BLaER1 (cell line): ENCODE results near the gene PTGER3.

ENCODE experiments used
- H3K27ac ChIP-seq: shearing (Covaris generic); formaldehyde crosslinking; 2 replicates; pipeline ENCODE4 v1.8.1; 2022
- H3K27me3 ChIP-seq: shearing (Covaris generic); formaldehyde crosslinking; 2 replicates; pipeline ENCODE4 v1.8.1; 2022
- H3K36me3 ChIP-seq: shearing (Covaris generic); formaldehyde crosslinking; 2 replicates; pipeline ENCODE4 v1.8.1; 2022
- H3K4me1 ChIP-seq: shearing (Covaris generic); formaldehyde crosslinking; 2 replicates; pipeline ENCODE4 v1.8.1; 2022
- H3K4me2 ChIP-seq: shearing (Covaris generic); formaldehyde crosslinking; 2 replicates; pipeline ENCODE4 v1.8.1; 2022
- H3K4me3 ChIP-seq: shearing (Covaris generic); formaldehyde crosslinking; 2 replicates; pipeline ENCODE4 v1.8.1; 2022
- H3K9ac ChIP-seq: shearing (Covaris generic); formaldehyde crosslinking; 2 replicates; pipeline ENCODE4 v1.8.1; 2022
- H3K9me3 ChIP-seq: shearing (Covaris generic); formaldehyde crosslinking; 2 replicates; pipeline ENCODE4 v1.8.1; 2022
- H4K20me1 ChIP-seq: shearing (Covaris generic); formaldehyde crosslinking; 2 replicates; pipeline ENCODE4 v1.8.1; 2022
- Cebpa-rat ChIP-seq: shearing (Covaris generic); IDR thresholded peaks from 2 replicates; pipeline ENCODE4 v1.8.1; 2022

PTGER3 gene

GRCh38 chr1:71019233-71019969 lies 28.2 kb downstream of the PTGER3 start:
- no peak for TF ChIP-seq Cebpa-rat
- H3K27me3 ChIP-seq = no peaks in the 10 kb centered on the region
- no peaks in the 10 kb centered on the region for H3K4me1 ChIP-seq
- no peaks in the 10 kb centered on the region for H3K36me3 ChIP-seq
- no peaks in the 10 kb centered on the region for H3K9me3 ChIP-seq
- H3K9ac ChIP-seq = no peak overlapping the region
- no peak overlapping the region for H3K4me2 ChIP-seq
- H3K4me3 ChIP-seq = no peak overlapping the region
- H4K20me1 ChIP-seq = no peaks in the 10 kb centered on the region
- no peak overlapping the region for H3K27ac ChIP-seq

- Histone ChIP-seq H3K9ac (no peak overlapping the region), H3K36me3 (no peaks in the 10 kb centered on the region), H3K9me3 (no peaks in the 10 kb centered on the region)
Measured at GRCh38 chr1:71018791-71019190, 28.8 kb downstream of the PTGER3 start.

GRCh38 chr1:71015745-71016144 lies 31.9 kb downstream of the PTGER3 start:
- H3K4me3 ChIP-seq = no peak overlapping the region
- no peak overlapping the region for H3K27ac ChIP-seq
- no peaks in the 10 kb centered on the region for H3K4me1 ChIP-seq
- no peaks in the 10 kb centered on the region for H3K27me3 ChIP-seq
- no peak for TF ChIP-seq Cebpa-rat
- no peaks in the 10 kb centered on the region for H3K36me3 ChIP-seq
- no peak overlapping the region for H3K4me2 ChIP-seq
- H3K9me3 ChIP-seq = no peaks in the 10 kb centered on the region
- no peaks in the 10 kb centered on the region for H4K20me1 ChIP-seq
- H3K9ac ChIP-seq = no peak overlapping the region

More at GRCh38 chr1:71018791-71019190, 28.8 kb downstream of the PTGER3 start:
- no peak overlapping the region for H3K4me3 ChIP-seq
- H3K4me2 ChIP-seq = no peak overlapping the region
- TF ChIP-seq Cebpa-rat = no peak
- no peaks in the 10 kb centered on the region for H4K20me1 ChIP-seq
- H3K27ac ChIP-seq = no peak overlapping the region
- H3K4me1 ChIP-seq = no peaks in the 10 kb centered on the region
- H3K27me3 ChIP-seq = no peaks in the 10 kb centered on the region

GRCh38 chr1:71014178-71014579 lies 33.4 kb downstream of the PTGER3 start:
- H3K4me1 ChIP-seq = no peaks in the 10 kb centered on the region
- no peak for TF ChIP-seq Cebpa-rat
- no peaks in the 10 kb centered on the region for H3K36me3 ChIP-seq

GRCh38 chr1:71002709-71003475 lies 44.7 kb downstream of the PTGER3 start:
- Histone ChIP-seq H3K27me3 (no peaks in the 10 kb centered on the region), H3K36me3 (no peaks in the 10 kb centered on the region), H3K9me3 (no peaks in the 10 kb centered on the region), H3K4me2 (no peak overlapping the region), H3K27ac (no peak overlapping the region), H3K4me3 (no peak overlapping the region), H3K9ac (no peak overlapping the region), H3K4me1 (no peaks in the 10 kb centered on the region), H4K20me1 (no peaks in the 10 kb centered on the region)
- TF ChIP-seq Cebpa-rat = no peak

More at GRCh38 chr1:71014178-71014579, 33.4 kb downstream of the PTGER3 start:
- H3K4me2 ChIP-seq = no peak overlapping the region
- H3K9me3 ChIP-seq = no peaks in the 10 kb centered on the region
- no peak overlapping the region for H3K9ac ChIP-seq
- no peaks in the 10 kb centered on the region for H3K27me3 ChIP-seq
- no peak overlapping the region for H3K27ac ChIP-seq
- H4K20me1 ChIP-seq = no peaks in the 10 kb centered on the region
- H3K4me3 ChIP-seq = no peak overlapping the region

DNA sequence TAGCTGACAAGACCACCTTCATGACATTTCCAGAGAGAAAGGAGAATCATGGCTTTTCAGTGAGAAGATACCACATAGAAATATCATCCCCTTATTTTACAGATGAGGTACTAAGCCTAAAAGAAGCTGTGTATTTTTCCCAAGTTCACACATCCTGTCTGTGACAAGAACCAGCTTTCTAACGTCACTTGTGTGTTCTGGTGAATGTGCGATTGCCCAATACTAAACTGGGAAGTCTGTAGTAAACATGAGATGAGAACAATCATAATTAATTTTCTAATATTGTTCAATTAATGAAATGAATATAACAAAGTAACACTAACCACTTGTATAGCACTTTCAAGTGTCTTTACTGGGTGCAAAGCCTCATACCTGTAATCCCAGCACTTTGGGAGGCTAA lies 46.0 kb downstream of the PTGER3 start:
- Histone ChIP-seq H3K9me3 (no peaks in the 10 kb centered on the region), H3K4me1 (no peaks in the 10 kb centered on the region), H3K36me3 (no peaks in the 10 kb centered on the region), H3K9ac (no peak overlapping the region), H3K27ac (no peak overlapping the region), H3K4me3 (no peak overlapping the region), H4K20me1 (no peaks in the 10 kb centered on the region), H3K27me3 (no peaks in the 10 kb centered on the region), H3K4me2 (no peak overlapping the region)
- no peak for TF ChIP-seq Cebpa-rat

DNA sequence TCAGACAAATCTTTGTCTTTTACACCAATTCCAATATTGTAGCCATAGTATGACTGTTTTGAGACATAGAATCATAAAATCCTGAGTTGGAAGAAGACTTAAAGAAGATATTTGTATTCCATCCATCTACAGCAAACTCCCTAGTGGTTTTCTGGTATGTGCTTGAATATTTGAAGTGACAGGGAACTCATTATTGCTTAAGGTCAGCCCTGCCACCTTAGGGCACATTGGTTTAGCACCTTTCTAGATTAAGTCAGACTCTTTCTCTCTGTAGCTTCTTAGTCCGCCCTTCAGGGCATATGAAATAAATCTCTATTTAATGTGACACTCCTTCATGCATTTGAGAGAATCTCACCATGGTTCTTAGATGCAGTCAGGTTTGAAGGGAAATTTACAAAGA lies 49.8 kb downstream of the PTGER3 start:
- H3K4me2 ChIP-seq = no peak overlapping the region
- no peak for TF ChIP-seq Cebpa-rat
- H3K9me3 ChIP-seq = no peaks in the 10 kb centered on the region
- no peaks in the 10 kb centered on the region for H4K20me1 ChIP-seq
- no peak overlapping the region for H3K27ac ChIP-seq
- no peaks in the 10 kb centered on the region for H3K36me3 ChIP-seq
- peaks cover under 1% of the 10 kb centered on the region; the same call in 1 of the 2 replicates for H3K4me1 ChIP-seq
- no peaks in the 10 kb centered on the region for H3K27me3 ChIP-seq
- H3K4me3 ChIP-seq = no peak overlapping the region
- no peak overlapping the region for H3K9ac ChIP-seq

DNA sequence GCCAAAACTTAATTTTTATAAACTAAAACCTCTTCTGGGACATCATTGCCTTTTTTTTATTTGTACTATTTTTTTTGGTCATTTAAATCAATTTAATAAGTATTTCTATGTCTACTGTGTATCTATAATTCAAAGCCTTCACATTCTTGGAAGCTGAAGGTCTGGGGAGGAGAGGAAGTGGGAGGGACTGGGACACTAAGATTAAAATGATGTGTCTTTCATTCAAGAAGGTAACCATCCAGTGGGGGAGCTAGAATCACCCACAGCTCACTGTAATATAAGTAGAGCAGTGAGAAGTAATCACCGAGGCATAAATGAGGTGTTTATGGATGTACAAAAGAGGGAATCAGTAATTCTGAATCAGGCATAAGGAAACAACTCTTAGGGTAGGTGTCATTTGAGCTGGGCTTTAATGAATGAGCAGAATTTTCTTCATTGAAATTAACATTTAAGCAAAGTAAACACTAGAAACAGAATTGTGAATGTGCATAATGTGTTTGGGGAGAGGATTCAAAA lies 52.8 kb downstream of the PTGER3 start:
- Histone ChIP-seq H4K20me1 (no peaks in the 10 kb centered on the region), H3K4me3 (no peak overlapping the region), H3K9ac (no peak overlapping the region), H3K27ac (no peak overlapping the region), H3K36me3 (no peaks in the 10 kb centered on the region), H3K9me3 (no peaks in the 10 kb centered on the region), H3K4me2 (no peak overlapping the region), H3K4me1 (peaks cover 6% of the 10 kb centered on the region; the same call in 1 of the 2 replicates), H3K27me3 (no peaks in the 10 kb centered on the region)
- no peak for TF ChIP-seq Cebpa-rat

- H3K4me1 ChIP-seq = peaks cover 6% of the 10 kb centered on the region; the same call in 1 of the 2 replicates
- no peak overlapping the region for H3K4me3 ChIP-seq
- no peak for TF ChIP-seq Cebpa-rat
- H3K27me3 ChIP-seq = no peaks in the 10 kb centered on the region
- no peaks in the 10 kb centered on the region for H3K36me3 ChIP-seq
- H3K9ac ChIP-seq = no peak overlapping the region
- no peaks in the 10 kb centered on the region for H3K9me3 ChIP-seq
- H3K27ac ChIP-seq = no peak overlapping the region
- no peaks in the 10 kb centered on the region for H4K20me1 ChIP-seq
- H3K4me2 ChIP-seq = no peak overlapping the region
Measured at GRCh38 chr1:70993798-70994197, 53.8 kb downstream of the PTGER3 start.

DNA sequence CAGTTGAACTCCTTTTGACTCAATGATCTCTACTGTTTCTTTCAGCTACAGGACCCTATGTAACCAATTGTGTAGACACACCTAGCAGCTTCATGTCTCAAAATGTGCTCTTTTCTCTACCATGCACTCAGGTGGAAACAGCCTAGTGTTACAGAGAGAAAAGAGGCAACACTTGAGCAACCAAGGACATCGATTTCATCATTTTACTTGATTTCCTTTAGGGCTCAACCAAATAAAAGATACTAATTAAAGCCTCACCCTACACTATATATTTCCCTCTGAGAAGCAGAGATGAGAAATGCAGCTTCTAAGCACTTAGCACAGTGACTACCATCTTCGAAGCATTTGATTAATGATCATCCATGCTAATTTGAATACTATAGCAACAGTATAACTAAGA lies 55.1 kb downstream of the PTGER3 start:
- H3K9me3 ChIP-seq = no peaks in the 10 kb centered on the region
- no peaks in the 10 kb centered on the region for H3K27me3 ChIP-seq
- TF ChIP-seq Cebpa-rat = no peak
- no peak overlapping the region for H3K4me3 ChIP-seq
- no peak overlapping the region for H3K9ac ChIP-seq
- H3K36me3 ChIP-seq = no peaks in the 10 kb centered on the region
- peaks cover 6% of the 10 kb centered on the region; the same call in 1 of the 2 replicates for H3K4me1 ChIP-seq
- H4K20me1 ChIP-seq = no peaks in the 10 kb centered on the region
- no peak overlapping the region for H3K27ac ChIP-seq
- peak overlapping the region; percentile 26; the same call in 1 of the 2 replicates for H3K4me2 ChIP-seq
